MM.1S (cell line): ENCODE results near the gene FIP1L1.

ENCODE experiments used
- DNase-seq: peaks from one replicate; pipeline ENCODE4 v3.0.0-alpha.2; 2015
- H2AFZ ChIP-seq: fragments of 300-600 bp; sonication (generic); 2 replicates; pipeline ENCODE4 v1.6.0; 2016; ENCODE audit warnings: antibody characterized with exemption, low read length
- H3F3A ChIP-seq: fragments of 300-600 bp; sonication (generic); 2 replicates; pipeline ENCODE4 v1.6.1; 2016; ENCODE audit warnings: mild to moderate bottlenecking, antibody characterized with exemption, low read length, moderate library complexity, mixed read lengths; ENCODE audit not compliant: insufficient read depth
- H3K27ac ChIP-seq: fragments of 300-600 bp; sonication (generic); 2 replicates; pipeline ENCODE4 v1.5.1; 2016; ENCODE audit warnings: mild to moderate bottlenecking, low read length
- H3K27me3 ChIP-seq: fragments of 300-600 bp; sonication (generic); replicated peaks from 2 replicates; pipeline ENCODE4 v1.6.0; 2016; ENCODE audit warnings: low read length; ENCODE audit not compliant: insufficient read depth
- H3K36me3 ChIP-seq: fragments of 300-600 bp; sonication (generic); replicated peaks from 2 replicates; pipeline ENCODE4 v1.6.1; 2016; ENCODE audit warnings: mild to moderate bottlenecking, low read length, mixed read lengths; ENCODE audit not compliant: insufficient read depth
- H3K4me1 ChIP-seq: fragments of 300-600 bp; sonication (generic); 2 replicates; pipeline ENCODE4 v1.6.1; 2016; ENCODE audit warnings: low read length, mixed read lengths
- H3K4me2 ChIP-seq: fragments of 300-600 bp; sonication (generic); 2 replicates; pipeline ENCODE4 v1.6.0; 2016; ENCODE audit warnings: low read depth, low read length
- H3K4me3 ChIP-seq: fragments of 300-600 bp; sonication (generic); 2 replicates; pipeline ENCODE4 v1.5.1; 2016; ENCODE audit warnings: low read length, mixed read lengths
- H3K79me2 ChIP-seq: fragments of 300-600 bp; sonication (generic); 2 replicates; pipeline ENCODE4 v1.6.1; 2016; ENCODE audit warnings: mixed run types, low read length, mixed read lengths
- H3K9ac ChIP-seq: fragments of 300-600 bp; sonication (generic); 2 replicates; pipeline ENCODE4 v1.6.1; 2016; ENCODE audit warnings: low read length, mixed read lengths
- H3K9me2 ChIP-seq: fragments of 300-600 bp; sonication (generic); replicated peaks from 2 replicates; pipeline ENCODE4 v1.6.1; 2016; ENCODE audit warnings: mild to moderate bottlenecking, low read length, mixed read lengths; ENCODE audit not compliant: insufficient read depth
- H3K9me3 ChIP-seq: fragments of 300-600 bp; sonication (generic); replicated peaks from 2 replicates; pipeline ENCODE4 v1.6.1; 2016; ENCODE audit warnings: mild to moderate bottlenecking, low read length, mixed read lengths; ENCODE audit not compliant: insufficient read depth
- H4K20me1 ChIP-seq: fragments of 300-600 bp; sonication (generic); 2 replicates; pipeline ENCODE4 v1.6.1; 2016; ENCODE audit warnings: mild to moderate bottlenecking, low read length, moderate library complexity, mixed read lengths; ENCODE audit not compliant: insufficient read depth
- CTCF ChIP-seq: fragments of 300-600 bp; sonication (generic); IDR thresholded peaks from 2 replicates; pipeline ENCODE4 v1.5.1; 2016; ENCODE audit warnings: antibody characterized with exemption, low read length, mixed read lengths
- EZH2 ChIP-seq: fragments of 300-600 bp; sonication (generic); optimal IDR thresholded peaks from 2 replicates; pipeline ENCODE3; 2017; ENCODE audit warnings: low read depth, mild to moderate bottlenecking, antibody characterized with exemption, low read length, mixed read lengths
- EZH2phosphoT487 ChIP-seq: fragments of 300-600 bp; sonication (generic); IDR thresholded peaks from 2 replicates; pipeline ENCODE4 v1.6.1; 2018; ENCODE audit warnings: antibody characterized with exemption, low read length

The FIP1L1 gene

GRCh38 chr4:53444954-53445353 lies 67.5 kb downstream of the FIP1L1 start:
- H3F3A ChIP-seq: no peaks in the 10 kb centered on the region
- no peaks in the 10 kb centered on the region for H4K20me1 ChIP-seq
- no peak overlapping the region for H2AFZ ChIP-seq
- H3K27me3 ChIP-seq: no peaks in the 10 kb centered on the region
- no peak overlapping the region for H3K9ac ChIP-seq
- H3K4me1 ChIP-seq: no peaks in the 10 kb centered on the region
- H3K4me2 ChIP-seq: no peak overlapping the region
- TF ChIP-seq EZH2: no peak
- no peak for TF ChIP-seq CTCF
- TF ChIP-seq EZH2phosphoT487: no peak
- H3K4me3 ChIP-seq: no peak overlapping the region
- no peaks in the 10 kb centered on the region for H3K9me2 ChIP-seq
- no peaks in the 10 kb centered on the region for H3K9me3 ChIP-seq
- H3K79me2 ChIP-seq: 0 out of 2 replicates have a peak, but pooled peaks cover 4% of the 10 kb centered on the region
- DNase-seq: no peak
- H3K27ac ChIP-seq: no peak overlapping the region
- no peaks in the 10 kb centered on the region; the same call in 1 of the 2 replicates for H3K36me3 ChIP-seq

GRCh38 chr4:53450773-53451172 lies 73.3 kb downstream of the FIP1L1 start:
- H3K36me3 ChIP-seq: peaks cover 15% of the 10 kb centered on the region; the same call in 1 of the 2 replicates
- no peaks in the 10 kb centered on the region for H3K27me3 ChIP-seq
- no peak overlapping the region for H3K4me2 ChIP-seq
- no peaks in the 10 kb centered on the region for H4K20me1 ChIP-seq
- H3K9ac ChIP-seq: no peak overlapping the region
- no peak overlapping the region for H3K27ac ChIP-seq
- H3K4me3 ChIP-seq: no peak overlapping the region
- DNase-seq: no peak
- H3K79me2 ChIP-seq: no peaks in the 10 kb centered on the region
- no peaks in the 10 kb centered on the region for H3K9me2 ChIP-seq
- no peaks in the 10 kb centered on the region for H3K9me3 ChIP-seq
- no peak for TF ChIP-seq EZH2phosphoT487
- TF ChIP-seq CTCF: no peak
- no peak for TF ChIP-seq EZH2
- H3K4me1 ChIP-seq: no peaks in the 10 kb centered on the region
- no peaks in the 10 kb centered on the region for H3F3A ChIP-seq
- no peak overlapping the region for H2AFZ ChIP-seq

GRCh38 chr4:53453385-53453784 lies 75.9 kb downstream of the FIP1L1 start:
- no peaks in the 10 kb centered on the region for H3K27me3 ChIP-seq
- H3K4me1 ChIP-seq: no peaks in the 10 kb centered on the region
- H3K4me3 ChIP-seq: no peak overlapping the region
- no peaks in the 10 kb centered on the region for H3F3A ChIP-seq
- peaks cover 16% of the 10 kb centered on the region; the same call in 1 of the 2 replicates for H3K36me3 ChIP-seq
- no peaks in the 10 kb centered on the region for H3K79me2 ChIP-seq
- H3K27ac ChIP-seq: no peak overlapping the region
- H4K20me1 ChIP-seq: no peaks in the 10 kb centered on the region
- H2AFZ ChIP-seq: no peak overlapping the region
- H3K9me2 ChIP-seq: no peaks in the 10 kb centered on the region
- H3K4me2 ChIP-seq: no peak overlapping the region
- TF ChIP-seq EZH2phosphoT487 (no peak), CTCF (no peak), EZH2 (no peak)
- no peak overlapping the region for H3K9ac ChIP-seq
- no peaks in the 10 kb centered on the region for H3K9me3 ChIP-seq
- DNase-seq: no peak
